ENCODE data around the gene TIMD4.

The TIMD4 gene

GRCh38 chr5:156920861-156921431 is 42.1 kb downstream of the TIMD4 start:
- no peak for DNase-seq

GRCh38 chr5:156920042-156920860 is 42.8 kb downstream of the TIMD4 start:
- DNase-seq = no peak

DNA sequence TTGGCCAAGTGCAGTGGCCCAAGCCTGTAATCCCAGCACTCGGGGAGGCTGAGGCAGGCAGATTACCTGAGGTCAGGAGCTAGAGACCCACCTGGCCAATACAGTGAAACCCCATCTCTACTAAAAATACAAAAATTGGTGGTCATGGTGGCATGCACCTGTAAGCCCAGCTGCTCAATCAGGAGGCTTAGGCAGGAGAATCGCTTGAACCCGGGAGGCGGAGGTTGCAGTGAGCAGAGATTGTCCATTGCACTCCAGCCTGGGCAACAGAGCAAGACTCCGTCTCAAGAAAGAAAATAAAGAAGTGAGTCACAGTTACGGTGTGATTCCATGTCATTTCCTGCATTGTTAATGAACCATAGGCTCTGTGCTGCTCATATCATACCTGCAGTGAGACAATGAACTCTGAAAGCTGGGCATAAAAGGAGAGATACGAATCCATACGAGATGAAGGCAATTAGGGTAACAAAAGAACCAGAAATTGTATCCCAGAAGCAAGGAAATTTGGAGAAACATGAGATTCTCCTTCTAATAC is 44.6 kb downstream of the TIMD4 start:
- no peak for DNase-seq

DNA sequence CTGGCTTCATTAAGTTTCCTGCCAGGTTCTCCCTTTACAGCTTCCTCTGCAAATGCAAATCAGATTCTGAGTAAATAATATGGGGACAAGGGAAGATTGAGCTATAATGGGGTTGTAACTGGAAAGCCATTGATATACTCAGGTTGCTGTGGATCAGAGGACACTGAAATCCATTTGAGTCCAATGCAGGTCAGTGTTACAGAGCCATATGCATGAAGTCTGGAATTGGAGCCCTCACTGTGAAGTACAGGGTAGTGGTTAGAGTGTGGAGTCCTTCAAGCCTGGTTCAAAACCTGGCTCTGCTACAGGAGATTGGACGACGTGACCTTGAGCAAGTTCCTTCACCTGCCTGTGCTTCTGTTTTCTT is 48.7 kb downstream of the TIMD4 start:
- DNase-seq = no peak

DNA sequence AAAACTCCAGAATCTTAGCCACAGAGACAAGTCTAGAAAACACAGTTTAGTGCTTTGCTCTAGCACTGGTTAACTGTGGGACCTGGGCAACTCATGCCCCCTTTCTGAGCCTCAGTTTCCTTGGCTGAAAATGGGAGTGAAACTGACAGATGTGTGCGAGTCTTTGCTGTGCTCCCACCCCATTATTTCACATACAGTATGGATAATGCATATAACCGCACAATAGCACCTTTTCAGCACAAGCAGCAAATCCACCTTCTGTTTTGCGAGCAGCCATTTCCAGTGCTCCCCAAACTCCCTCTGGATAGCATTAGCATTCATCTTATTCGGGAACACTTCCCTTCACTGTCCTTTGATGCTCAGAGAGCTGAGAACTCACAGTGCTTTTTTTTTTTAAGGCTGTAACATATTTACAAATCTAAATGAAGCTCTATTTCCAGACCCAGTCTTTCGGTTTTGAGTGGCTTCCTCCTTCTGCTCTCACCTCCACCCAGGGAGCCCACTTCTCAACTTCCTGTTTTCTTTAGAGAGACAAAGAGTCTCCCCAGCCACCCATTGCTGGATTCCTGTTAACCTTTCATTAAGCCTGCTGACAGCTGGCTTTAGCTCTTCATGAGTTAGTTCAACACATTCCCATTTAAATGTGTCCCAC is 49.2 kb downstream of the TIMD4 start:
- DNase-seq = no peak

- no peak for DNase-seq
Observed at GRCh38 chr5:156913355-156913718, 49.7 kb downstream of the TIMD4 start.

GRCh38 chr5:156912869-156913268 is 50.2 kb downstream of the TIMD4 start:
- no peak for DNase-seq

GRCh38 chr5:156909180-156909579 is 53.8 kb downstream of the TIMD4 start:
- DNase-seq = no peak

DNA sequence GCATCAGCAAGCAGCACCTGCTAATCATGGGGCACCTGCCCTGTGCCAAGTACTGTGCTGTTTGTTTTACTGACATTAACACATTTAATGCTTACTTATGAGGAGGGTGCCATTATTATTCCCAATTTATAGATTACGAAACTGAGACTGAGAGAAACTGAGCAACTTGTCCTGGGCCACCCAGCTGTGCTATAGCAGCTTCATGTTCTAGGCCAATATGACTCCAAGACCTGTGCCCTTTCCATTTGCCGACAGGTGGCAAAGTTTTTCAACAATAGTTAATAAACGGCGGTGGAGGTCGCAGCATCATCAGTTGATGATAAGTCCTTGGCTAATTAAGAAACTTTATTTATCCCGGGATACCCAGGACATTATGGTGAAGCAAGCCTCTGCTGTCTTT is 55.4 kb downstream of the TIMD4 start:
- DNase-seq = no peak

DNA sequence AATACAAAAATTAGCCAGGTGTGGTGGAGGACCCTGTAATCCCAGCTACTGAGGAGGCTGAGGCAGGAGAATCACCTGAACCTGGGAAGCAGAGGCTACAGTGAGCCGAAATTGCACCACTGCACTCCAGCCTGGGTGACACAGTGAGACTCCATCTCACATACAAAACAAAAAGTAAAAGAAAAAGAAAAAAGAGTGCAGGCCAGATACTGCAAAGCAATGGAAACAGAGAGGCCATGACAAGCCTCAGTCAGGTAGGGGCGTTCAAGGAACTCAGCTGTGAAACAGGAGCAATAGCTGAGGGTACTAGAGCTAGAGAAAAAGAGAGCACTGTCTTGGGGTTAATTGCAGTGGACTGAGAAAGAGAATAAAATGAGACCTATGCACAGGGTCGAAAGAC is 56.2 kb downstream of the TIMD4 start:
- no peak for DNase-seq

GRCh38 chr5:156896546-156896945 is 66.5 kb downstream of the TIMD4 start:
- DNase-seq = no peak

DNA sequence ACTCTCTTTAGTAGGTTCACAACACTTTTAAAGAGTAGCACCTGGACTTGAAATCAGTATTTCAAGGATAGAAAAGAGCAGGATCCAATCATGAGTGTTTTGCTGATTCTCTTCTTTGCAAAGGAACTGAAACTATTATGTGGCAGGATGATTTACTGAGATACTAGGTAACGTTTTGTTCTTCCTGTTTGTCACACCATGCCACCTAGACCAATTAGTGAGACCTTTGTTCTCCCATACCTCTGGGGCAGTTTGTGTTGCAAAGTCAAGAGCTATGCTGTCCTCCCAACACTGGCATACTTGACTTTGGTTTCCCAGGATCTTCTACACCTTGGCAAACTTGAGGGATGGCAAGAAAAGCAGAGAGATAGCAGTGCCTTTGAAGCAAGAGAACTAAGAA is 69.5 kb downstream of the TIMD4 start:
- DNase-seq = no peak

DNA sequence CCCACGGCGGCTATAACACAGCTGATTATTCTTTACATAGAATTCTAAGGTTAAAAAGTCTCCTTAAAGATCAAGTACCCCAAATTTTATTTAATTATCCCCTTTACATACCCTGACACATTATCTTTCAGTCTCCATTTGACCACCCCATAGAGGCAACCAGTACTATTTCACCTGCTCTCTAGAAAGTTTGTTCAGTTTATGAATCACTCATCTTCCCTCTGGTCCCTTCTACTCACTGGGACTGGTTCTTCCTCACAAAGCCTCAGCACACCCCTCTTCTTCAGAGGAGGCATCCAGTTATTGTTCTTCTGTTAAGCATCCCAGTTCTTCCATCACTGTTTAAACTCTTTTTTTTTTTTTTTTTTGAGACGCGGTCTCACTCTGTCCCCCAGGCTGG is 70.2 kb downstream of the TIMD4 start:
- no peak for DNase-seq

GRCh38 chr5:156892223-156892622 is 70.8 kb downstream of the TIMD4 start:
- DNase-seq = no peak

GRCh38 chr5:156888520-156888919 is 74.5 kb downstream of the TIMD4 start:
- no peak for DNase-seq

DNA sequence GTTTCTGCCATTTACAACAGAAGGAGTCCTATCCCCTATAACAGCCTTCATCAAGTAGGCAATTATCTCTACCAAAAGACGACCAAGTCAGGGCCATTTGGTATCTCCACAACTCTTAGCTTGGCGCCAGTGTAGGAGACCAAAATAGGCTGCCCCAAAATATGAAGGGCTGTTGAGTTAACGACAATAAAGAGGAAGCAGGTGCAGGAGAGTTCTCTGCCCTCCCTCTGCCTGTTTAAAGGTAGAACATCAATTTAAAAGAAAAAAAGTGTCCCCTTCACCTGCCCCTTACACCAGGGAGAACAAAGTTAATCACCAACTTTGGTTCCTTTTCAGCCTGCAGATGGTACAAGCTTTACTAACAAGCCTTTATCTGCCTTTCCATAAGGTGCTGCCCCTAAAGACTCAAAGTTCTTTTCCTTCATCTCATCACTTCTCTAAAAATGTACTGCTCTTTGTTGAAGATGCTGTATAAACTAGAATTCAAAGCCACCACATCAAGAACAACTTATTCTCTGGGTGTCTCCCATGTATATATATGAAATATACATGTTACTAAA is 79.6 kb downstream of the TIMD4 start:
- DNase-seq = no peak

DNA sequence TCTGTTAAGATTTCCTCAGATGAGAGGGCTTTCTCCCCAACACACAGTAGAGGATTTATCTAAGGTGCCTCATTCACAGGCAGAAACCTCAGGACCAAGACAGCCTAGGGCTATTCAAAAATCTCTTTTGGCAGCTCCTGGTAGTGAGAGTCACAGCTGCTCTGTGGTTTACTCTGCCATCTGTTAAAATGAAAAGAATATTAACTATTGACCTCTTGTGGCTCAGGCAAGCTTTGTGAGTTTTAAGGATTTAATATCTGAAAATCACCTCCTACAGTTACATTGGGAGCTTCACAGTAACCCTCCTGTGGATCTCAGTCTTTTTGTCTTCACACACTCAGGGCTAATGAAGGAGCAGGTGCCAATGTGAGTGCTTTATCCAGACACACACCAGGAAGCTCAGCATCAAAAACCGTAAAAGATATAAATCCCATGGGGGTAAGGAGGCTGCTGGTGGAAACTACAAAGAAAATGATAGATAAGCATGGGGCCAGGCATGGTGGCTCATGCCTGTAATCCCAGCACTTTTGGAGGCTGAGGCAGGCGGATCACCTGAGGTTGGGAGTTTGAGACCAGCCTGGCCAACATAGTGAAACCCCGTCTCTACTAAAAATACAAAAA is 83.3 kb downstream of the TIMD4 start:
- no peak for DNase-seq

DNA sequence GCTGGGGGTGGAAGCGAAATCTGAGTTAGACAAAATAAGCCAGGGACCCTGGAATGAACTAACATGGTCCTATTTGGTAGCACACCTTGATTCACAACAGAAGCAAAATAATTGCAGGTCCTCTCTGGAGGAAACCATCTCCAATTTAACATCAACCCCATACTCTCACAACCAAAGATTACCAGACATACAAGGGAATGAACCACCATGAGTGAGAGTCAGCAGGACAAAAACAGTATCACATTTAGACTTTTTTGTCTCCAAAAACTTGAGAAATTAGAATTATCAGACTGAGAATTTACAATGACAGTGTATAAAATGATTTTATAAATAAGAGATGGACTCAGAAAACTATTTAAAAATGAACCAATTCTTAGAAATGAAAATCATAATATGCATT is 91.8 kb downstream of the TIMD4 start:
- no peak for DNase-seq

GRCh38 chr5:156870498-156870839 is 92.6 kb downstream of the TIMD4 start:
- DNase-seq = no peak
